Activated T-helper 1 cell treated with anti-CD3 and anti-CD28 coated beads, Interleukin-12 subunit alpha, Interleukin-12 subunit beta, Interleukin-2, Interleukin-4 antibody, amounts not matched to agents 30 ng/mL and 10 ng/mL and 1 ng/mL, durations not matched to agents 14 hours and 24 hours and 36 hours (primary cell): ENCODE measurements around the gene MAP3K8. TPM values are rescaled to one million over a fixed set of nuclear protein-coding genes. Genes with fewer than 3 reads are reported as not detected.
A peak's percentile ranks its signal among the peaks of the same experiment; 100 is the strongest.

Experiments
- DNase-seq: peaks from one replicate; pipeline ENCODE4 v3.0.0; 2021; ENCODE audit warnings: low spot score
- H3K27ac Mint-ChIP-seq: one replicate; pipeline ENCODE4 v1.8.0; 2021; ENCODE audit warnings: mild to moderate bottlenecking, mixed read lengths
- H3K27me3 Mint-ChIP-seq: one replicate; pipeline ENCODE4 v1.8.0; 2022; ENCODE audit warnings: mild to moderate bottlenecking, moderate library complexity, mixed read lengths; ENCODE audit not compliant: insufficient read depth
- H3K36me3 Mint-ChIP-seq: one replicate; pipeline ENCODE4 v1.8.0; 2021; ENCODE audit warnings: low read depth, mixed read lengths
- H3K4me1 Mint-ChIP-seq: one replicate; pipeline ENCODE4 v1.8.0; 2021; ENCODE audit warnings: low read depth, mixed read lengths
- H3K4me3 Mint-ChIP-seq: one replicate; pipeline ENCODE4 v1.8.0; 2021; ENCODE audit warnings: mild to moderate bottlenecking, moderate library complexity, mixed read lengths
- H3K9me3 Mint-ChIP-seq: one replicate; pipeline ENCODE4 v1.8.0; 2021; ENCODE audit warnings: mixed read lengths
- intact Hi-C: fragments of 100-400 bp; cut with micrococcal nuclease; formaldehyde crosslinking; loops from one replicate; pipeline ENCODE4 v1.15.1; 2024
- total RNA-seq: library from RNA; stranded (reverse); gene quantifications from 2 replicates; pipeline ENCODE4 v1.2.3, GENCODE V29; 2022

The MAP3K8 gene
- total RNA-seq, 1 donor from 2014 or later, result 34.7 TPM

- Mint-ChIP-seq H3K4me1 (peaks cover 68% of the 10 kb centered on the region), H3K4me3 (no peak overlapping the region), H3K36me3 (peaks cover 2% of the 10 kb centered on the region), H3K9me3 (no peaks in the 10 kb centered on the region), H3K27ac (peak overlapping the region; percentile 37), H3K27me3 (no peaks in the 10 kb centered on the region)
- DNase-seq, result no peak
- intact Hi-C loops, result loop anchor here (2.0 to 10.0 kb wide), 2 partner anchors 67 to 479 kb away; no protein-coding TSS in a partner anchor
Measured at GRCh38 chr10:30503700-30504266, 69.8 kb downstream of the MAP3K8 start.

GRCh38 chr10:30505543-30506298, 71.7 kb downstream of the MAP3K8 start:
- H3K27ac Mint-ChIP-seq, result peak overlapping the region; percentile 19
- H3K36me3 Mint-ChIP-seq, result peaks cover 2% of the 10 kb centered on the region
- H3K9me3 Mint-ChIP-seq, result no peaks in the 10 kb centered on the region
- intact Hi-C loops, result loop anchor here (10.0 kb wide), 1 partner anchor 481 kb away; no protein-coding TSS in a partner anchor
- no peak overlapping the region for H3K4me3 Mint-ChIP-seq
- peaks cover 64% of the 10 kb centered on the region for H3K4me1 Mint-ChIP-seq
- no peak for DNase-seq
- no peaks in the 10 kb centered on the region for H3K27me3 Mint-ChIP-seq

DNA sequence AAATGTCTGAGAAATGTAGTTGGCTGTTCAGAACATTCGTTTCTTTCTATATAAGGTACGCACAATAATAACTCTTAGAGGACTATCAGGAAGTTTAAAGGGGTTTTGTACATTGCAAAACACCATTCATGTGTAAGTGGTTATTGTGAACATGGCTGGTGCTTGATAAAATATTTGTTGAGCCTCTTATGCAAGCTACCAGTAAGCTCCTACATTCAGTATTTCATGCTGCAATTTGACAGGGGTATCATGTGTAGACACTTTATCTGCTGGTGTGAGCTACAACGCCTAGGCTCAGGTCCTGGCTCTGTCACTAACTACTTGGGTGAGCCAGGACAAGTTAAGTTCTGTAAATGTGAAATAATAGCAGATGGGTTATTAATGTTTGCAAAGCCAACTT, 75.5 kb downstream of the MAP3K8 start:
- intact Hi-C loops, result loop anchor here (10.0 kb wide), 1 partner anchor 485 kb away; no protein-coding TSS in a partner anchor
- H3K4me3 Mint-ChIP-seq, result no peak overlapping the region
- H3K36me3 Mint-ChIP-seq, result peaks cover 2% of the 10 kb centered on the region
- no peaks in the 10 kb centered on the region for H3K9me3 Mint-ChIP-seq
- H3K27ac Mint-ChIP-seq, result no peak overlapping the region
- no peaks in the 10 kb centered on the region for H3K27me3 Mint-ChIP-seq
- peaks cover 35% of the 10 kb centered on the region for H3K4me1 Mint-ChIP-seq
- DNase-seq, result no peak

DNA sequence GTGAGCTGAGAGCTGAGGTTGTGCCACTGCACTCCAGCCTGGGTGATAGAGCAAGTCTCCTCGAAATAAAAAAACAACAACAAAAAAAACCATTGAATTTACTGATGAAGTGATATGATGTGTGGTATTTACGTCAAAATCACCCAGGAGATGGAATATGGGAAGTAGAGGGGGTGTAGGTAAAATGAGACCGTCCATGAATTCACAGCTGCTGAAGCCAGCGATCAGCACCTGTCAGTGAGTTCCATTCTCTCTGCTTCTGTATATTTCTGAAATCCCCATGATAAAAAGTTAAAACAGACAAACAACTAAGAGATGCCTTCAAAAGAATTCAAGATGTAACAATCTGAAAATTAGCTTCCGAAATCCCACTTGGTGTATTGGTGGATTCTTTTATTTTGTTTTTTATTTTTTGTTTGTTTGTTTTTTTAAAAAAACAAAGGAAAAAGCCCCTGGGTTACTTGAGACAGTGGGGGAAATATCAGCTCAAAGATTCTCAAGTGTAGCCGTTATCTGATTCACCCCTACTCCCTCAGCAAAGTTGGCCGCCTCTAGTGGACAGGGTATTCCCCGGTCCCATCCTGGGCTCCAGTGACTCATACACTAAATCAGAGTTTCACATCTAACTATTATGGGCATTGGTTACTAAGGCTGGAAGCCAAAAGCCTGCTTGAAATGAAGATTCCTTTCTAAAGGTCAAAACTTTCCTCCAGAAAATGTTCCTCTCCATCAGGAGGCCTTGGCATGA, 76.4 kb downstream of the MAP3K8 start:
- no peak overlapping the region for H3K4me3 Mint-ChIP-seq
- intact Hi-C loops, result loop anchor here (1.0 kb wide), 2 partner anchors 8 to 19 kb away; no protein-coding TSS in a partner anchor

DNA sequence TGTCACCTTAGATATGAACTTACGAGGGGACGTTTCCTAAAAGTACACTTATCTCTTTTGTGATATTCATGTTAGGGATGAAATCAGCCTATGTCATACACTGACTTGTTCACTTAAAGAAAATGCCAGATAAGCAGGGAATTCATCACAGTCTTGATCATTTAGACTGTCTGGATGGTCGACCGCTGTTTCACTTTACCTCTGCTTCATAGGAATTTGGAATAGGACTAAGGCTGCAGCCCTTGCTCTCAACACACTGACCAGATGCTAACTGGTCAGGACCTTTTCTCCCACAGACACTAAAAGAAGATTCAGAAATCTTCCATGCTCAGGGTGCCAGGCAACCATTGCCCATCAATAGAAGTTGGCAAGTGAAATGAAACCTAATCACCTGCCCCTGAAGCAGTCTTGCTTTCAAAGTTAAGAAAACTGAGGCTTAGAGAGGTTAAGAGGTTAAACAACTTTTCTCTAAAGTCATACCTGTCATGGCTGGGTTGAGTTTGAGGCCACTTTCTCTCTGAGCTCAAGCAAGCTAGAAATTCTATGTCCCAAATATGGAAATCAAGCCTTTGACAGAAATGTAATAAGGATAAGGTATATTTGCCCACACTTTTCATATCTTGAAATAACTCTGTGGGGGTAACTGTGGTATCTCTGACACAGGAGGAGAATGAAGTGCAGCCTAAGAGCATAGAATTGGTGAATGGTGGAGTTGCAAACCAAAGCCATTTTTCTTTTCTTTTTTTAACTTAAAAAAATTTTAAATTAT, 77.1 kb downstream of the MAP3K8 start:
- intact Hi-C loops, result loop anchor here (1.0 kb wide), 2 partner anchors 9 to 18 kb away; no protein-coding TSS in a partner anchor
- Mint-ChIP-seq H3K36me3 (no peaks in the 10 kb centered on the region), H3K4me1 (peaks cover 34% of the 10 kb centered on the region), H3K4me3 (no peak overlapping the region), H3K27me3 (no peaks in the 10 kb centered on the region), H3K27ac (peak overlapping the region; percentile 20), H3K9me3 (no peaks in the 10 kb centered on the region)
- DNase-seq, result no peak

More for the DNA sequence above, 76.4 kb downstream of the MAP3K8 start:
- Mint-ChIP-seq H3K36me3 (peaks cover 2% of the 10 kb centered on the region), H3K27ac (peak overlapping the region; percentile 20), H3K4me1 (peaks cover 40% of the 10 kb centered on the region), H3K27me3 (no peaks in the 10 kb centered on the region), H3K9me3 (no peaks in the 10 kb centered on the region)
- DNase-seq, result no peak

Other genes starting within 250 kb of the MAP3K8 start
- 57.2 and 62.9 TPM in 2 replicates for gene MTPAP, start 84.9 kb upstream of the MAP3K8 start, total RNA-seq
- not detected in 2 replicates for gene LYZL2, start 195.6 kb downstream of the MAP3K8 start, total RNA-seq